Measurements from ENCODE around the gene DGCR8.

DNA sequence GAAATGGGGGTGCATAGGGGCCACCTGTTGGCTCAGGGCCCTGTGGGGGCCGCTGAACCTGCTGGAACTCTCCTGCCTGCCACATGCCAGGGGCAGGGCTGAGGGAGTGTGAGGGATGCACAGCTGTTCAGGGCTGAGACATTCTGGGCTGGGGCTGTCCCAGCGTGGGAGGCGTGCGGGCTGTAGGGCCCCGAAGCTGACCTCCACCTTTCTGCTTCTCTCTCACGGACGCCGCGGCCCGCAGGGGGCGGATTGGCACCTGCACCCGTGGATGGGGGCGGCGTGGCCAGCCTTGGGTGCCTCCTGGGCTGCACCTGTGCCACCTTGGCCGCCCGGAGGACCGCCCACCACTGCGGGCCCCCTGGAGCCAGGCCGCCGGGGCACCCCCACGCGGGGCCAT, 66.7 kb downstream of the DGCR8 start:
- TF ChIP-seq EZH2 (IDR thresholded peaks at IDR 0.05; ENCODE audit: borderline replicate concordance, low read depth, low read length, severe bottlenecking), result no peak
- TF ChIP-seq, protein P1, sequence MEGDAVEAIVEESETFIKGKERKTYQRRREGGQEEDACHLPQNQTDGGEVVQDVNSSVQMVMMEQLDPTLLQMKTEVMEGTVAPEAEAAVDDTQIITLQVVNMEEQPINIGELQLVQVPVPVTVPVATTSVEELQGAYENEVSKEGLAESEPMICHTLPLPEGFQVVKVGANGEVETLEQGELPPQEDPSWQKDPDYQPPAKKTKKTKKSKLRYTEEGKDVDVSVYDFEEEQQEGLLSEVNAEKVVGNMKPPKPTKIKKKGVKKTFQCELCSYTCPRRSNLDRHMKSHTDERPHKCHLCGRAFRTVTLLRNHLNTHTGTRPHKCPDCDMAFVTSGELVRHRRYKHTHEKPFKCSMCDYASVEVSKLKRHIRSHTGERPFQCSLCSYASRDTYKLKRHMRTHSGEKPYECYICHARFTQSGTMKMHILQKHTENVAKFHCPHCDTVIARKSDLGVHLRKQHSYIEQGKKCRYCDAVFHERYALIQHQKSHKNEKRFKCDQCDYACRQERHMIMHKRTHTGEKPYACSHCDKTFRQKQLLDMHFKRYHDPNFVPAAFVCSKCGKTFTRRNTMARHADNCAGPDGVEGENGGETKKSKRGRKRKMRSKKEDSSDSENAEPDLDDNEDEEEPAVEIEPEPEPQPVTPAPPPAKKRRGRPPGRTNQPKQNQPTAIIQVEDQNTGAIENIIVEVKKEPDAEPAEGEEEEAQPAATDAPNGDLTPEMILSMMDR (IDR thresholded peaks at IDR 0.05; ENCODE audit: borderline replicate concordance, extremely low read depth, low read length, poor library complexity, severe bottlenecking), result no peak
